ENCODE results near the gene CHN1. TPM values are rescaled to one million over a fixed set of nuclear protein-coding genes. Genes with fewer than 3 reads are reported as not detected.

CHN1 gene
- total and polyA plus RNA-seq, 2 of the 8 experiments (the other 6 are each of a cell fraction or from before 2014, with no cell fraction given): 54.0 to 65.7 TPM

DNA sequence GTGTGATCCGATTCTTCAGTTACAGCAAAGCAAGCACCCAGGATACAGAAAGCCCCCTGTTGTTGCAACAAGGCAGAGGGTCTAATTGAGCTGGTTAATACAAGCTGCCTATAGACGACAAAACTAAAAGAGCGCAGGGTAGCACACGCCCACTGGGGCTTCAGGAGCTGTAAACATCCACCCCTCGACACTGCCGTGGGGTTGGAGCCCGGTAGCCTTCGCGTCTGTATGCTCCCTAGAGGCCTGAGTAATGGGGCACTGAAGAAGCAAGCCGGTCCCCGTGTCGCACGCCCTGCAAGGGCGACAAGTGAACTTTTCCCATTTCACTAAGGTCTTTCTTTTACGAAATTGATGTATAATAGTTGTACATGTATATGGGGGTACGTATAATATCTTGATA is 216.2 kb downstream of the CHN1 start (continued):
- TF ChIP-seq CEBPB (IDR thresholded peaks at IDR 0.05; ENCODE audit: low read depth, low read length): no peak

All from H1 (cell line).